Fibroblast of pulmonary artery (primary cell): Measurements from ENCODE around the gene LTBP1.

ENCODE experiments used
- DNase-seq: peaks from one replicate; pipeline ENCODE4 v3.0.0-alpha.2; 2010; ENCODE audit warnings: low read depth
- H3K4me3 ChIP-seq: replicated peaks from 2 replicates; pipeline ENCODE4 v1.5.1; 2011; ENCODE audit warnings: low read depth, mild to moderate bottlenecking, control low read depth, low read length, moderate library complexity
- CTCF ChIP-seq: IDR thresholded peaks from 2 replicates; pipeline ENCODE4 v1.5.1; 2011; ENCODE audit warnings: mild to moderate bottlenecking, control low read depth, low read length, inconsistent platforms; ENCODE audit errors: missing control alignments

LTBP1 gene

DNA sequence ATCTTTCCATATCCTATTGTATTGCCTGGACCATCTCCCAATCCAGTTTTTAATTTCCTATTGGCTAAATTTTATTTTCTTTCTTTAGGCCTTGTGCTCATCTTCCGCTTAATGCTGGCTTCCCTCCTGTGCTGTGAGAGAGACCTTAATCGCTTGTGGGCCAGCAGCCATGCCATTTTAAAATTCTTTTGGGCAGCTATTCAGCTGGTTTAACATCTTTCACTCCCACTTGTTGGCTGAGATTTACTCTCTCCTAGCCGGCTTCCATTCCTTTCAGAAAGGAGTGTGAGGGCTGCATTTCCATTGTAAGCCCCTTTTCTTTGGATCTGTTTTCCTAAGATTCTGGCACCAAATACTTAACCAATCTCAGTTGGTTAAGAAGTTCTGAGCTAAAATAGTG is 388.8 kb downstream of the LTBP1 start:
- TF ChIP-seq CTCF = no peak
- no peak overlapping the region for H3K4me3 ChIP-seq
- no peak for DNase-seq

DNA sequence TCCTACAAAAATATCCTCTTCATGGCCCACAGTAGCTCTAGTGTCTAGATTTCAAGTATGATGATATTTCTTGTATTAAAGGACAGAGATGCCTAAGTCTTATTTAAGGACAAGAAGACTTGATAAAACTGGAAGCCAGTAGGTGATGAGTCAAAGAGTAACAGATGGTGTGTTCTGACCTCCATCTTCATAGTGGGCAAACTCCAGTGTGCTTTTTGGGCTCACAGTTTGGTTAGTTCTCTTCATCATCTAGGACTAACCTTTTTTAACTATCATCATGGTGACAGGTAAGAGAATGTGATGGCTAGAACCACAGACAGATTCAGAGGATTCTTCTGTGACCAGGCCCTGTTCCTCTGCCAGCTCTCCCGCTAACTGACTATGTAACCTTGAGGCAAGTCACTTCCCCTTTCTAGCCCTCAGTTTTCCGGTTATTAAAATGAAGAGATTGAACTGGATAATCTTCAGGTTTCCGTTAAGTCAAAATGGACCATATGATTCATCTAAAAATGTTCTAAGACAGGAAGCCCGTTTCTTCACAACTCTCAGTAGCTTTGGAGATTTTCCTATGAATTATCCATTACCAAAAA is 389.4 kb downstream of the LTBP1 start:
- DNase-seq = no peak
- no peak overlapping the region for H3K4me3 ChIP-seq
- no peak for TF ChIP-seq CTCF

DNA sequence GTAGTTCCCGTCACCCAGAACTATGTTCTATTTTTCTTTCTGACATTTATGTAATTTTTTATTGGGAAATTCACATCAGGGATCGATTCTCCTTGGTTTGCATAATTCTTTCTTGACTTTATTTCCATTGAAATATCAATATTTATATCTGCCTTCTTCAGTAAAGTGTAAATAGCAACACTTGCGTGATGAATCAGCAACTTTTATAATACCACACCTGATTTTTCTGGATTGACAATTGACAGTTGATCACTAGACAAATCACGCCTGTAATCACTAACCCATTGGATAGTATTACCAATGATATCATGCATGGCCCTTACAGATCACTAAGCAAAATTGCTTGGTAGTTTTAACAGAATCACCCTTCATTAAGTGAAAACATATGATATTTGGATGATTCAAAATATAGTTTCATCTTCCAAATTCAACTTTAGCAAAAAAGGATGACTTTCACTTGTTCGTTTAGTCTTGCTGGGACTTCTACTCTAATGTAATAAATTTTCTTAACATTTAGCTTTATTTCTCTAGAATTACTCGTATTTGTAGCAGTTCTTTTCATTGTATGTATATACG is 390.7 kb downstream of the LTBP1 start:
- no peak for TF ChIP-seq CTCF
- no peak overlapping the region for H3K4me3 ChIP-seq
- no peak for DNase-seq

- no peak for TF ChIP-seq CTCF
- H3K4me3 ChIP-seq = no peak overlapping the region
- DNase-seq = no peak
Observed at GRCh38 chr2:33337981-33338380, 391.2 kb downstream of the LTBP1 start.

- no peak for DNase-seq
- TF ChIP-seq CTCF = no peak
- no peak overlapping the region for H3K4me3 ChIP-seq
Observed at GRCh38 chr2:33339269-33339668, 392.5 kb downstream of the LTBP1 start.

DNA sequence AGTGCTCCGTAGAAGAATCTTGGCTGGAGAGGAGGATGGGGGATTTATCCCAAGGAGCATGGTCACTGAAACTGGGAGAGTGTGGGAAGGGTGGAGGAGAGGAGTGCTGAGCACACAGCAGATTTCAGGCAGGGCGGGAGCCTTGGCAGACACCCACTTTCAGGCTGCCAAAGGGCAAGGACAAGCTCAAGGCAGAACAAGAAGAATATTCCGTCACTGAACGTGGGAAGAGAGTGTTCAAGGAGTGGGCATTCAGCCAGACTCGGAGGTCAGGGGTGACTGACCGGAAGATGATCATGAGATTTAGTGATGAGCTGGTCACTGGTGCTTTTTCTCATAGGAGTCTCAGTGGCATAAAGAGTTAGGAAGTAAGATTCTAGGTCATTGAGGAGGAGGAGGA is 393.5 kb downstream of the LTBP1 start:
- DNase-seq = peak; percentile 35

More for the DNA sequence above, 393.5 kb downstream of the LTBP1 start:
- TF ChIP-seq CTCF = no peak
- no peak overlapping the region for H3K4me3 ChIP-seq
